HG02763 (cell line): ENCODE results near the gene HYKK.
A peak's percentile ranks its signal among the peaks of the same experiment; 100 is the strongest.
"Not testable (repeated sequence)": the region's sequence is repeated elsewhere in the genome, so short reads cannot be mapped to it uniquely, and the experiment has no call there.

ENCODE experiments used
- ATAC-seq: cut with Tn5 transposase; IDR thresholded peaks from one replicate; pipeline ENCODE4 v1.9.1; 2021; ENCODE audit warnings: mild to moderate bottlenecking, moderate library complexity; ENCODE audit not compliant: unreplicated experiment

Gene HYKK

GRCh38 chr15:78540141-78540870 is 32.9 kb downstream of the HYKK start, which contains the start of gene PSMA4:
PSMA4 (plus strand) TSS chr15:78540444; CDS start chr15:78541928, 1,484 bp downstream.
- ATAC-seq, result peak; percentile 78

GRCh38 chr15:78540871-78541743 is 33.7 kb downstream of the HYKK start:
- no peak for ATAC-seq

GRCh38 chr15:78541744-78542034 is 34.3 kb downstream of the HYKK start:
- ATAC-seq, result no peak

GRCh38 chr15:78542647-78543046 is 35.3 kb downstream of the HYKK start:
- no peak for ATAC-seq

GRCh38 chr15:78550194-78550593 is 42.8 kb downstream of the HYKK start:
- no peak for ATAC-seq

GRCh38 chr15:78550815-78551214 is 43.4 kb downstream of the HYKK start:
- ATAC-seq, result no peak

GRCh38 chr15:78551902-78552301 is 44.5 kb downstream of the HYKK start:
- ATAC-seq, result no peak

- no peak for ATAC-seq
These were observed 45.2 kb downstream of the HYKK start for GRCh38 chr15:78552597-78552996.

- ATAC-seq, result not testable (repeated sequence)
These were observed 52.8 kb downstream of the HYKK start for GRCh38 chr15:78560201-78560600.

- ATAC-seq, result no peak
These were observed 54.1 kb downstream of the HYKK start for GRCh38 chr15:78561490-78561889.

GRCh38 chr15:78563092-78563491 is 55.7 kb downstream of the HYKK start:
- no peak for ATAC-seq

GRCh38 chr15:78564743-78565096 is 57.3 kb downstream of the HYKK start:
- ATAC-seq, result no peak

- ATAC-seq, result peak; percentile 72
These were observed 57.9 kb downstream of the HYKK start, which contains the start of gene CHRNA5 for GRCh38 chr15:78565097-78565950. CHRNA5 (plus strand) TSS chr15:78565520; CDS start chr15:78565720, 200 bp downstream.

GRCh38 chr15:78565951-78566774 is 58.8 kb downstream of the HYKK start:
- ATAC-seq, result peak; percentile 5

- ATAC-seq, result no peak
These were observed 60.2 kb downstream of the HYKK start for GRCh38 chr15:78567531-78567930.

GRCh38 chr15:78570710-78571109 is 63.3 kb downstream of the HYKK start:
- no peak for ATAC-seq

GRCh38 chr15:78571382-78571781 is 64.0 kb downstream of the HYKK start:
- ATAC-seq, result no peak

- ATAC-seq, result no peak
These were observed 66.0 kb downstream of the HYKK start for GRCh38 chr15:78573416-78573815.

- no peak for ATAC-seq
These were observed 67.6 kb downstream of the HYKK start for GRCh38 chr15:78574944-78575343.
